Activated T-cell treated with anti-CD3 and anti-CD28 coated beads for 1 hour (primary cell): ENCODE data around the gene ATAD3C.
"Not testable (repeated sequence)": the region's sequence is repeated elsewhere in the genome, so short reads cannot be mapped to it uniquely, and the experiment has no call there.

ENCODE experiments used
- DNase-seq: peaks from one replicate; pipeline ENCODE4 v3.0.0-alpha.2; 2020; ENCODE audit warnings: low read depth

The ATAD3C gene

GRCh38 chr1:1509465-1509850 is 60.0 kb downstream of the ATAD3C start:
- DNase-seq = not testable (repeated sequence)

- no peak for DNase-seq
Measured at GRCh38 chr1:1510912-1511532, 61.5 kb downstream of the ATAD3C start.

- peak; percentile 91 for DNase-seq
Measured at GRCh38 chr1:1511533-1512285, 62.2 kb downstream of the ATAD3C start, which contains the start of gene ATAD3A. Gene ATAD3A, plus strand, starts transcription at chr1:1512162. Its CDS starts 107 bp downstream, at chr1:1512269.

- DNase-seq = not testable (repeated sequence)
Measured at GRCh38 chr1:1512425-1512824, 62.9 kb downstream of the ATAD3C start.

- not testable (repeated sequence) for DNase-seq
Measured at GRCh38 chr1:1513675-1514074, 64.2 kb downstream of the ATAD3C start.

GRCh38 chr1:1514376-1514775 is 64.9 kb downstream of the ATAD3C start:
- not testable (repeated sequence) for DNase-seq

GRCh38 chr1:1516923-1517322 is 67.4 kb downstream of the ATAD3C start:
- DNase-seq = not testable (repeated sequence)

- DNase-seq = no peak
Measured at GRCh38 chr1:1517973-1518620, 68.6 kb downstream of the ATAD3C start.

- not testable (repeated sequence) for DNase-seq
Measured at GRCh38 chr1:1518621-1519007, 69.1 kb downstream of the ATAD3C start.
